ENCODE data around the gene SLF2. TPM values are rescaled to one million over a fixed set of nuclear protein-coding genes. Genes with fewer than 3 reads are reported as not detected.
A peak's percentile ranks its signal among the peaks of the same experiment; 100 is the strongest.

Gene SLF2
- total RNA-seq, 1 donor from 2014 or later, result 12.1 TPM

DNA sequence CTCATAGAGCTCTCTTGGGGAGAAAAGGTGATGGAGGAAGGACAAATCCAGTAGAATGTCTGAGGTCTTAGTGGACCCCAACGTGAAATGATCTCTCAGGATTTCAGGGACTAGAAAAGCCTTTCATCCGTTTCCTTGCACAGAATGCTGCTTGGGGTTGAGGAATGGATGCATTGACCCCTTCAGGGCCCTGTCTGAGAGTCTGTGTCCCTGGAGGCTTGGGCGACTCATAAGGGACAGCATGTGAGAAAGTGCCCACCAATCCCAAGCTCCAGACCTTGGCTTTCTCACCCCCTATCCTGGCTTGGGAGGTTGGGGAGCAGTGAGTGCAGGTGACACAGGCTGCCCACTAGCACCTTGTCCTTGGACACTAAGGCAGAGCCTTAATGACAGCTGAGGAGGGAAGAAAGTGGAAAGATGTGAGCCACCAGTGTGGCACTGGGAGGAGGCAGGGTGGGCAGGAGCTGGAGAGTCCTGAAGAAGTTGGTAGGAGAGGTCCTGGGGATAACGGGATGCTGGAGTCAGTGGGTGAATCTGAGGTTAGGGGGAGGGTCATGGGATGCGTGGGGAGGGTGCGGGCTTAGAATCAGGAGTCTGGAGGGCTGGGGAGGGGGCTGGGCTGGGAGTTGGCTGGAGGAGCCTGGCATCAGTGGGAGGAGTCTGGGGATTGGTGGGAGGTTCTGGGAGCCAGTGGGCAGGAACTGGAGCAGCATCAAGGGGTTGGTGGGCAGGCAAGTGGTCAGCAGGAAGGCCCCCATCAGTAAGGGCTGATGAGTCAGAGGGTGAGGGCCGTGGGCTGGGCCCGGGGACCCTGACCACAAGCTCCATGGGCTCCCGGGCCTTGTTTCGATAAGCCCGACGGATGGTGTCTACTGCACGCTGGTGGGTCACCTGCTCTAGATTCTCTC is 95.4 kb downstream of the SLF2 start:
- Histone ChIP-seq H3K36me3 (ENCODE audit: control insufficient read depth, insufficient read depth, low read length) (peaks cover 13% of the 10 kb centered on the region), H3K4me3 (ENCODE audit: low read depth, low read length) (no peak overlapping the region), H3K27me3 (ENCODE audit: control insufficient read depth, insufficient read depth, low read length) (no peaks in the 10 kb centered on the region)
- DNase-seq (ENCODE audit: low read depth) (no peak), FAIRE-seq (no peak)
- TF ChIP-seq, protein P1, sequence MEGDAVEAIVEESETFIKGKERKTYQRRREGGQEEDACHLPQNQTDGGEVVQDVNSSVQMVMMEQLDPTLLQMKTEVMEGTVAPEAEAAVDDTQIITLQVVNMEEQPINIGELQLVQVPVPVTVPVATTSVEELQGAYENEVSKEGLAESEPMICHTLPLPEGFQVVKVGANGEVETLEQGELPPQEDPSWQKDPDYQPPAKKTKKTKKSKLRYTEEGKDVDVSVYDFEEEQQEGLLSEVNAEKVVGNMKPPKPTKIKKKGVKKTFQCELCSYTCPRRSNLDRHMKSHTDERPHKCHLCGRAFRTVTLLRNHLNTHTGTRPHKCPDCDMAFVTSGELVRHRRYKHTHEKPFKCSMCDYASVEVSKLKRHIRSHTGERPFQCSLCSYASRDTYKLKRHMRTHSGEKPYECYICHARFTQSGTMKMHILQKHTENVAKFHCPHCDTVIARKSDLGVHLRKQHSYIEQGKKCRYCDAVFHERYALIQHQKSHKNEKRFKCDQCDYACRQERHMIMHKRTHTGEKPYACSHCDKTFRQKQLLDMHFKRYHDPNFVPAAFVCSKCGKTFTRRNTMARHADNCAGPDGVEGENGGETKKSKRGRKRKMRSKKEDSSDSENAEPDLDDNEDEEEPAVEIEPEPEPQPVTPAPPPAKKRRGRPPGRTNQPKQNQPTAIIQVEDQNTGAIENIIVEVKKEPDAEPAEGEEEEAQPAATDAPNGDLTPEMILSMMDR (IDR thresholded peaks at IDR 0.05; ENCODE audit: insufficient read depth, low read length, severe bottlenecking), result no peak

DNA sequence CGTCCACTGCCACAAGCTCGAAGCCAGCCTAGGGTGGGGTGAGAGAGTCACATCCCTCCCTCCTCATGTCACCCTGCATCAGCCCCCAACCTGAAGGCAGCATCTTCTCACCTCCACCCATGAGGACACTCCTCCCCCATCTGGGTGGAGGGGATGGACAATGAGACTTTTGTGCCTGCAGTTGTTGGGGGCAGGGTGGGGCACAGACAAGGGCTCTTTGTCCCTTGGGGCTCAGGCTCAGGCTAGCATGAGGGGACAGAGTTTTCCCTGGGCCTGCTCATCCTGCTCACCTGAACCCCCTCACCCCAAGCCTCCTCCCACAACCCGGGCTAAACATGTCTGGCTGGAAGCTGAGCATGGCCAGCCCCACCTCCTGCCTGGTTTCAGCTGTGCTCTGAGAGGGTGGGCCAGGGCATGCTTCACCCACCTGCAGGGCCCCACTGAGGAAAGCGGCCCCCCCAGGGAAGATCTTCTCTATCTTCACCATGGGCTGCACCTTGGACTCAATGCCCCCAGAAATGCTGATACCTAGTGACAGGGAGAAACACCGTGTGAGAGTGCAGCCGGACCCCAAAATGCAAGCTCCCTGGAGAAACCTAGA is 96.2 kb downstream of the SLF2 start:
- FAIRE-seq (no peak), DNase-seq (ENCODE audit: low read depth) (no peak)
- TF ChIP-seq, protein P1 (IDR thresholded peaks at IDR 0.05; ENCODE audit: insufficient read depth, low read length, severe bottlenecking), result no peak
- Histone ChIP-seq H3K4me3 (ENCODE audit: low read depth, low read length) (no peak overlapping the region), H3K27me3 (ENCODE audit: control insufficient read depth, insufficient read depth, low read length) (no peaks in the 10 kb centered on the region), H3K36me3 (ENCODE audit: control insufficient read depth, insufficient read depth, low read length) (peaks cover 9% of the 10 kb centered on the region)

DNA sequence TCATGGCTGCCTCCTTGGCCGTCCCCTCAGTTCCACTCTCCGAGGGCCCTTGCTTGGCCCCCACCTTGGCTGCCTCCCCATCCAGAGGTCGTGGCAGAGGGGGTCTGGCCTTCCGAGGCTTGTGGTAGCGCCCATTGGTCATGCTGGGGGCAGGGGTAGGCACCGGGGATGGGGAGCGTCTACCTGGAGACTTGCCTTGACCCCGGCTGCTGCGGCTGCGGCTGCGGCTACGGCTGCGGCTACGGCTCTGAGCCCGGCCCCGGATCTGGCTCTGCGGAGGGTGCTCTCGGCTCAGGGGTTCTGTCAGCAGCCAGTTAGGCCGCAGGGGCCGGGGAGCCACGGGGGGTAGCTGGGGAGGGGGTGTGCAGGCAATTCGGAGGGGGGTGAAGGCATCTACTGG is 97.6 kb downstream of the SLF2 start:
- no peak for FAIRE-seq

DNA sequence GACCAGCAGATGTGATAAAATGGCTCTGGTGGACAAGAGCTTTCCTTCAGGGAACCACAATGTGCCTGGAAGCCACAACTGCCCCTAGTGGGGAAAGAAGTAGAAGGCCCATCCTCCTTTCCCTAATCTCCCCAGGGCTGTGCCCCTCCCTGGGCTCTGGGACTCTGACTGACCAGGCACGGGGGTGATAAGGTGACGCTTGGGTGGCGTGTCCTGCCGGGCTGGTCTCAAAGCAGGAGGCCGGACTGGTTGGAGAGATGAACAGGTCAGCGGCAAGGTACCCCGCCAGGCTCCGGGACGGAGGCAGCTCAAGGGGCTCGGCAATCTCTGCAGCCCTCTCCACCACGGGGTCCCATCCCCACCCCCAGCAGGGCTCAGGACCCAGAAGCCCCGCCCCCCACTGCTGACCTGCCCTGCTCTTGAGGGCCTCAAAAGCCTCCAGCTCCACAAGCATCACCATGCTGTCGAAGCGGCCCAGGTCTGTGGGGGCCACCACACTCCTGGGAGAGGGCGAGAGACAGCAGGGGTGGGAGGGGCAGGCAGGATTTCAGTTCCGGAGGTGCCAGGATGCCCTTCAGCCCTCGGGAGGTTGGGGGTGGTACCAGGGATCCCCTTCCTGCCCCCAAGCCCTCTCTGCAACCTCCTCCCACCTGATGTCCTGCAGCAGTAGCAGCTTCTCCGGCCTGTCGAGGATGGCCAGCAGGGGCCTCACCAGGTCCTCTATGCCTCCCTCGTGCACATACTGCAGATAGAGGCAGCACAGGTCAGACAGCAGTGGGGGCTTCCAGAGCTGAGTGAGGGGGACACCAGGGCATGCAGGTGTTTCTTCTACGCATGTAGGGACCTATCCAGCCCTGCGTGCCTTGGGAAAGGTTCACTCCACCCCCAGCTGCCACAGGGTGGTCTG is 99.0 kb downstream of the SLF2 start:
- DNase-seq (ENCODE audit: low read depth) (no peak), FAIRE-seq (no peak)
- TF ChIP-seq, protein P1 (IDR thresholded peaks at IDR 0.05; ENCODE audit: insufficient read depth, low read length, severe bottlenecking), result peak; percentile 45
- H3K4me3 ChIP-seq (ENCODE audit: low read depth, low read length), result no peak overlapping the region
- H3K36me3 ChIP-seq (ENCODE audit: control insufficient read depth, insufficient read depth, low read length), result no peaks in the 10 kb centered on the region
- H3K27me3 ChIP-seq (ENCODE audit: control insufficient read depth, insufficient read depth, low read length), result no peaks in the 10 kb centered on the region

More for the DNA sequence above, 97.6 kb downstream of the SLF2 start:
- no peak overlapping the region for H3K4me3 ChIP-seq (ENCODE audit: low read depth, low read length)
- no peaks in the 10 kb centered on the region for H3K27me3 ChIP-seq (ENCODE audit: control insufficient read depth, insufficient read depth, low read length)
- no peak for DNase-seq (ENCODE audit: low read depth)
- H3K36me3 ChIP-seq (ENCODE audit: control insufficient read depth, insufficient read depth, low read length), result peaks cover 5% of the 10 kb centered on the region
- TF ChIP-seq, protein P1 (IDR thresholded peaks at IDR 0.05; ENCODE audit: insufficient read depth, low read length, severe bottlenecking), result no peak

DNA sequence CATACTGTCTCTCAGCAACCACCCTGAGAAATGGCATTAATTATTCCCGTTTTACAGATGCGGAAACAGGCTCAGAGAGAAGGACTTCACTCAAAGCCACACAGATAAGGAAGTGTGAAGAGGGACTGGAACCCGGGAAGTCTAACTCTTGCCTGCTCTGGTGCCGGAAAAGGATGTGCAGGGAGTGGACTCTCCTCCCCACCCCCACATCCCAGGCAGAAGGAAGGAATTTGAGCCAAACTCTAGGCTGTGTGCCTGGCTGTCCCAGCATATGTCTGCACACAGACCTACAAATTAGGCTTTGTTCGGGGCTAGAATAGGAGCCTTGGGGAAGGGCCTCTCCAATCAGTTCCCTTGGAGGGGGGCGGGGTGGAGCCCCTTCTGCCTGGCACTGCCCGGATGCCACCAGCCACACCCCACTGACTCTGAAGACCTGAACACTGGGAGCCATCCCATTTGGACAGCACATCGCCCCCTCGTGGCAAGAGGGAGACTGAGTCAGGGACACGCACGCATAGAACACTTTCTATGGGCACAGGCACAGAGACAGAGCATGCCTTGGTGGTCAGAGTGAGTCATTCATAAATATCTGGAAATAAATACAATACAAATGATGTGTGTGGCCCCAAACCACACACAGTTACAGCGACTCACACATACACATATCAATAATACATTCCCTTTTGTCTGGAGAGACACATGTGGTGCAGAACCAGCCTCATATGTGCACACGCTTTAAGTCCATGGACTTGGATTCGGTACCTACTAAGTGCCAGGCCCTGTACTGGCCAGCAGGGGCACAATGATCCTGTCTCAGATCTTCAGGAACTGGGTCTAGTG is 100.0 kb downstream of the SLF2 start:
- DNase-seq (ENCODE audit: low read depth) (peak; percentile 87), FAIRE-seq (no peak)

More for the DNA sequence above, 100.0 kb downstream of the SLF2 start:
- TF ChIP-seq, protein P1 (IDR thresholded peaks at IDR 0.05; ENCODE audit: insufficient read depth, low read length, severe bottlenecking), result peak; percentile 74
- H3K27me3 ChIP-seq (ENCODE audit: control insufficient read depth, insufficient read depth, low read length), result peaks cover 1% of the 10 kb centered on the region
- H3K4me3 ChIP-seq (ENCODE audit: low read depth, low read length), result no peak overlapping the region
- no peaks in the 10 kb centered on the region for H3K36me3 ChIP-seq (ENCODE audit: control insufficient read depth, insufficient read depth, low read length)
